Fibroblast of the aortic adventitia (primary cell): ENCODE data around the gene PCGF6. TPM values are rescaled to one million over a fixed set of nuclear protein-coding genes. Genes with fewer than 3 reads are reported as not detected.
A peak's percentile ranks its signal among the peaks of the same experiment; 100 is the strongest.

Experiments
- DNase-seq: peaks from one replicate; pipeline ENCODE4 v3.0.0-alpha.2; 2010; ENCODE audit warnings: low read depth
- H3K4me3 ChIP-seq: 2 replicates; pipeline ENCODE4 v1.5.1; 2011; ENCODE audit warnings: low read depth, mild to moderate bottlenecking, control low read depth, low read length, moderate library complexity
- total RNA-seq: library from RNA; depleted of rRNA; stranded (reverse); fragments of >200 nt; gene quantifications from 2 replicates; pipeline ENCODE4 v1.2.3, GENCODE V29; 2012; ENCODE audit warnings: low replicate concordance
- TF ChIP-seq, protein P1 (sequence below): IDR thresholded peaks from 2 replicates; pipeline ENCODE4 v1.5.1; 2011; ENCODE audit warnings: mild to moderate bottlenecking, low read length, control low read depth, inconsistent platforms; ENCODE audit not compliant: insufficient read depth

The PCGF6 gene
- total RNA-seq, 1 donor: 16.4 TPM

DNA sequence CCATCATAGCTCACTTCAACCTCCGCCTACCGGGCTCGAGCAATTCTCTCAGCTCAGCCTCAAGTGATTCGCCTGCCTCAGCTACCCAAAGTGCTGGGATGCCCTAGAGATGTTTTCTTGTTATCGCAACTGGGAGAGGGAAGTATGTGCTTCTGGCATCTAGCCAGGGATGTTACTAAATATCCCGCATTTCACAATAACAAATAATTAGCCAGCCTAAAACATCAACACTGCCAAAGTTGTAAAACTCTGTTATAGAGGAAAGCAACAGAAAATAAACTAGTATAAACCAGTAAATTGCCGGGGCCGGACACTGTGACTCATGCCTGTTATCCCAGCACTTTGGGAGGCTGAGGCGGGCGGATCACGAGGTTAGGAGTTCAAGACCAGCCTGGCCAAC is 66.8 kb downstream of the PCGF6 start:
- no peak for DNase-seq
- TF ChIP-seq, protein P1, sequence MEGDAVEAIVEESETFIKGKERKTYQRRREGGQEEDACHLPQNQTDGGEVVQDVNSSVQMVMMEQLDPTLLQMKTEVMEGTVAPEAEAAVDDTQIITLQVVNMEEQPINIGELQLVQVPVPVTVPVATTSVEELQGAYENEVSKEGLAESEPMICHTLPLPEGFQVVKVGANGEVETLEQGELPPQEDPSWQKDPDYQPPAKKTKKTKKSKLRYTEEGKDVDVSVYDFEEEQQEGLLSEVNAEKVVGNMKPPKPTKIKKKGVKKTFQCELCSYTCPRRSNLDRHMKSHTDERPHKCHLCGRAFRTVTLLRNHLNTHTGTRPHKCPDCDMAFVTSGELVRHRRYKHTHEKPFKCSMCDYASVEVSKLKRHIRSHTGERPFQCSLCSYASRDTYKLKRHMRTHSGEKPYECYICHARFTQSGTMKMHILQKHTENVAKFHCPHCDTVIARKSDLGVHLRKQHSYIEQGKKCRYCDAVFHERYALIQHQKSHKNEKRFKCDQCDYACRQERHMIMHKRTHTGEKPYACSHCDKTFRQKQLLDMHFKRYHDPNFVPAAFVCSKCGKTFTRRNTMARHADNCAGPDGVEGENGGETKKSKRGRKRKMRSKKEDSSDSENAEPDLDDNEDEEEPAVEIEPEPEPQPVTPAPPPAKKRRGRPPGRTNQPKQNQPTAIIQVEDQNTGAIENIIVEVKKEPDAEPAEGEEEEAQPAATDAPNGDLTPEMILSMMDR: no peak
- H3K4me3 ChIP-seq: no peak overlapping the region

DNA sequence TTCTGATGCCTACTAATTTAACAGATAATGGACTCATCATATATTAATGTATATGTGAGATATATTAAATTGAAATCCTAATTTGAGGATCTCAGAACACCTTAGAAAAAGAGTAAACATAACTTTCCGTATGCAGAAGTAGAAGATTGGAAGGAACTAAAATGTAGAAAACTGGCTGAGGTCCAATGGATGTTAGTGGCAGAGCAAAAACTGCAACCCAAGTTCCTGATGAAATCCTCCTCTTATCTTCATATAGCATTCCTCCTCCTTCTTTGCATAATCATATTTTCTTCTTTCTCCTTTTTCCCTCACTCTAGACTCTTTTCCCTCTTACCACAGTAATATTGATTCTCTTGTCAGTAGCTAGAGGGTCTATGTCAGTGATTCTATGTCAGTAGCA is 68.0 kb downstream of the PCGF6 start:
- no peak overlapping the region for H3K4me3 ChIP-seq
- no peak for DNase-seq
- TF ChIP-seq, protein P1: no peak

DNA sequence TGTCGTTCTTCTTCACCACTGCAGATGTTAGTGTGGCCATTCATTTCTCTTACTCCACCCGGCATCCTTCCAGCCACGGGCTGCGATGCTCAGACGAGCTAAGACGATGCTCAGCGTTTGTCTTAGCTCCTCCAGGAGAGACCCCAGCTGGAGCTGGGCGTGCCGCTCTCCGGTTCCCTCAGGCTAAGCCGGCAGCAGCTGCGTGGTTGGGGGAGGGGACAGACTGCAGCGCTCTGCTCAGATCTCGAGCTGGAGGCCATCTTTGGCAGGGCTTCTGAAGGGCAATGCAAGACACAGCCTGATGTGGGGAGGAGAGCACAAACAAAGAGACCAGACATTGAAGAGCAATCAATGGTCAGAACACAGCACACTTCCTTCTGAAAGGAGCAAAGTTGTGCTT is 69.2 kb downstream of the PCGF6 start:
- H3K4me3 ChIP-seq: no peak overlapping the region
- DNase-seq: no peak

DNA sequence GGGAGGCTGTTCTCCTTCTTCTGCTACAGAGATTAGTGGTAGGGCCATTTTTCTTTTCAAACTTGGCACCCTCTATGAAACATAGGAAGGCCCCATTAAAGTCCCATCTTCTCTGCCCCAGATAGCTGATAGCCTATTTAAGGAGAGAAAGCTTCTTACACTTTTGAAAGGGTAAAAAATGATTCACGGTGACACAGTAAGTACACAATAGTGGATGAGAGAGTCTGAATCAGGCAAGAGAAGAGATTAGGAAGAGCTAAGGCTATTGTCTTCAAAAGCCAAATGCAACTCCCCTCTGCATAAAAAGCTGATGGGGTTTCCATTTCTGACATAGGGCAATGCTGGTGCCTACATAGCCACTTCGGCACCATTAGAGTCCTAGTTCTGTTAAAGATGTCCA is 70.4 kb downstream of the PCGF6 start:
- H3K4me3 ChIP-seq: no peak overlapping the region
- TF ChIP-seq, protein P1: no peak
- no peak for DNase-seq

More for the DNA sequence above, 69.2 kb downstream of the PCGF6 start:
- TF ChIP-seq, protein P1: no peak

DNA sequence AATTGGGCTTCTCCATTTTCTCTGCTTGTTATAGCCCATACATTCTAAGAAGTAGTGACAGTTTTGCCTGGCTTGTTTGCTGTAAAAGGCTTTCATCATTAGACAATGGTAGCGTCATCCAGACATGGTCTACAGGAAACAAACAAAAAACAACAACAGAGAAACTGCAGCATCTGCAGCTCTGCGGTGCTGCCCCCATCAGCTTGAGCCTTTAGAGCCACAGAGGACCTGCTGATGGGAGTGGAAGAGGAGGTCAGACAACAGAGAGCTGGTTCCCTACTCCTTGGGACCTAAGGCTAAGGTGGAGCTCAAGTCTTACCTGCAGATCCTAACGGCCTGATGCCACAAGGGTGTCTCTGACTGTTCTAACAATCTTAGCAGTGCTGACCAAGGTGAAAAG is 70.9 kb downstream of the PCGF6 start:
- DNase-seq: no peak
- no peak overlapping the region for H3K4me3 ChIP-seq
- TF ChIP-seq, protein P1: no peak

DNA sequence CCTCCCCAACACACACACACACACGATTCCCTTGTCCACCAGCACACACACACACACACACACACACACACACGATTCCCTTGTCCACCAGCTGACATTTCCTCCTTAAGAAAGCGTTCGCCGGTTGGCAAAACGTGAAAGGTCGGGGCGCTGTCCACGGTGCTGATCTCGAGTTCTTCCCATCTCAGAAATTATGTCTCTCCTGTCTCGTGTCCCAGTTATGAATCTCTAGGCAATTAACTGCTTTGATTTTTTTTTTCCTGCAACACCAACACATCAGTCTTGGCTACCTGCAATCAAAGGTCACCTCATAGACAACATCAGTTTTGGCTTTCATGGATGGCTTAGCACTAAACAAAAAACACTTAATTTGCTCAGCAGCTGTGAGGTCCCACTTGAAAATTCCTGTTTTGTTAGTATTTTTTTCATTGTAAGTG is 72.1 kb downstream of the PCGF6 start:
- DNase-seq: peak; percentile 59
- TF ChIP-seq, protein P1: no peak
- H3K4me3 ChIP-seq: no peak overlapping the region

DNA sequence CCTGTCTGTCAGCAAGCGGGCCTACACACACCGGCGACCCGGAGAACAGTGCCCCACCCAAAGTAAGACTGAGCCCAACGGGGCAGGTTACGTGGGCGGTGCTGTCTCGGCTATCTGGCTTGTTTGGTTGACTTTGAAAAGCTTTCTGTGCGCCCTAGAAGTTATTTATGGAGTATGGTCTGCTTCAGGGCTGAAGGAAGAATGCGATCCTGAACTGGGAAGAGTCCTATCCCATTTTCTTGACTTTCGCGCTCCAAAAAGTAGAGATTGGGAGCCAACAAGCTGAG is 72.5 kb downstream of the PCGF6 start:
- no peak for DNase-seq
- TF ChIP-seq, protein P1: no peak
- no peak overlapping the region for H3K4me3 ChIP-seq
